GM23338 (cell line): ENCODE measurements around the gene TERT.

Experiments
- EZH2 ChIP-seq: fragments of 200-600 bp; sonication (generic); IDR thresholded peaks from one replicate; pipeline ENCODE4 v1.8.0; 2017; ENCODE audit warnings: antibody characterized with exemption, mild to moderate bottlenecking, low read depth; ENCODE audit not compliant: unreplicated experiment
- TF ChIP-seq, protein P1 (sequence below): IDR thresholded peaks from one replicate; pipeline ENCODE4 v1.6.1; 2018; ENCODE audit warnings: antibody characterized with exemption; ENCODE audit not compliant: unreplicated experiment
- TF ChIP-seq, protein P2 (sequence below), 2 experiments: fragments of 200-600 bp in 1 of 2; sonication (generic) in 1 of 2; conservative IDR thresholded peaks; 2 replicates each; pipeline versions ENCODE4 v1.5.1 to v1.6.1; 2016 to 2017; ENCODE audit warnings: antibody characterized with exemption in 2 of 2, low read depth in 2 of 2, mild to moderate bottlenecking in 2 of 2, moderate library complexity in 1 of 2

DNA sequence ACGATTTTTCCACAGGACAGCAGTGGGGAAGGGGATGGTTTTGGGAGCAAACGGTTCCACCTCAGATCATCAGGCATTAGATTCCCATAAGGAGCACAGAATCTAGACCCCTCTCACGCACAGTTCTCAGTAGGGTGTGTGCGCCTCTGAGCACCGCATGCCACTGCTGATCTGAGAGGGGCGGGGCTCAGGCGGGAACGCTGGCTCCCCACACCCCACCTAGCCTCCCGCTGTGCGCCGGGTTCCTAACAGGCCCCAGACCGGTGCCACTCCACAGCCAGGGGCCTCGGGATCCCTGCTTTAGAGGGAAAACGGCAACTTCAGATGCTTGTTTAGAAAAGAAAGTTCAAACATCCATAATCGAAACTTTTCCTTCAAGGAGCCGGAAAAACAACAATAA lies 20.4 kb downstream of the TERT start:
- TF ChIP-seq, protein P1, sequence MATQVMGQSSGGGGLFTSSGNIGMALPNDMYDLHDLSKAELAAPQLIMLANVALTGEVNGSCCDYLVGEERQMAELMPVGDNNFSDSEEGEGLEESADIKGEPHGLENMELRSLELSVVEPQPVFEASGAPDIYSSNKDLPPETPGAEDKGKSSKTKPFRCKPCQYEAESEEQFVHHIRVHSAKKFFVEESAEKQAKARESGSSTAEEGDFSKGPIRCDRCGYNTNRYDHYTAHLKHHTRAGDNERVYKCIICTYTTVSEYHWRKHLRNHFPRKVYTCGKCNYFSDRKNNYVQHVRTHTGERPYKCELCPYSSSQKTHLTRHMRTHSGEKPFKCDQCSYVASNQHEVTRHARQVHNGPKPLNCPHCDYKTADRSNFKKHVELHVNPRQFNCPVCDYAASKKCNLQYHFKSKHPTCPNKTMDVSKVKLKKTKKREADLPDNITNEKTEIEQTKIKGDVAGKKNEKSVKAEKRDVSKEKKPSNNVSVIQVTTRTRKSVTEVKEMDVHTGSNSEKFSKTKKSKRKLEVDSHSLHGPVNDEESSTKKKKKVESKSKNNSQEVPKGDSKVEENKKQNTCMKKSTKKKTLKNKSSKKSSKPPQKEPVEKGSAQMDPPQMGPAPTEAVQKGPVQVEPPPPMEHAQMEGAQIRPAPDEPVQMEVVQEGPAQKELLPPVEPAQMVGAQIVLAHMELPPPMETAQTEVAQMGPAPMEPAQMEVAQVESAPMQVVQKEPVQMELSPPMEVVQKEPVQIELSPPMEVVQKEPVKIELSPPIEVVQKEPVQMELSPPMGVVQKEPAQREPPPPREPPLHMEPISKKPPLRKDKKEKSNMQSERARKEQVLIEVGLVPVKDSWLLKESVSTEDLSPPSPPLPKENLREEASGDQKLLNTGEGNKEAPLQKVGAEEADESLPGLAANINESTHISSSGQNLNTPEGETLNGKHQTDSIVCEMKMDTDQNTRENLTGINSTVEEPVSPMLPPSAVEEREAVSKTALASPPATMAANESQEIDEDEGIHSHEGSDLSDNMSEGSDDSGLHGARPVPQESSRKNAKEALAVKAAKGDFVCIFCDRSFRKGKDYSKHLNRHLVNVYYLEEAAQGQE, result no peak
- TF ChIP-seq, protein P2, sequence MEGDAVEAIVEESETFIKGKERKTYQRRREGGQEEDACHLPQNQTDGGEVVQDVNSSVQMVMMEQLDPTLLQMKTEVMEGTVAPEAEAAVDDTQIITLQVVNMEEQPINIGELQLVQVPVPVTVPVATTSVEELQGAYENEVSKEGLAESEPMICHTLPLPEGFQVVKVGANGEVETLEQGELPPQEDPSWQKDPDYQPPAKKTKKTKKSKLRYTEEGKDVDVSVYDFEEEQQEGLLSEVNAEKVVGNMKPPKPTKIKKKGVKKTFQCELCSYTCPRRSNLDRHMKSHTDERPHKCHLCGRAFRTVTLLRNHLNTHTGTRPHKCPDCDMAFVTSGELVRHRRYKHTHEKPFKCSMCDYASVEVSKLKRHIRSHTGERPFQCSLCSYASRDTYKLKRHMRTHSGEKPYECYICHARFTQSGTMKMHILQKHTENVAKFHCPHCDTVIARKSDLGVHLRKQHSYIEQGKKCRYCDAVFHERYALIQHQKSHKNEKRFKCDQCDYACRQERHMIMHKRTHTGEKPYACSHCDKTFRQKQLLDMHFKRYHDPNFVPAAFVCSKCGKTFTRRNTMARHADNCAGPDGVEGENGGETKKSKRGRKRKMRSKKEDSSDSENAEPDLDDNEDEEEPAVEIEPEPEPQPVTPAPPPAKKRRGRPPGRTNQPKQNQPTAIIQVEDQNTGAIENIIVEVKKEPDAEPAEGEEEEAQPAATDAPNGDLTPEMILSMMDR (conservative IDR thresholded peaks at IDR 0.05; ENCODE audit: low read depth in 2 of 2), result no peak
- no peak for TF ChIP-seq EZH2
